ENCODE results near the gene CBFA2T2.

CBFA2T2 gene

GRCh38 chr20:33474097-33474873 is 15.6 kb upstream of the CBFA2T2 start:
- in situ Hi-C loops (cut with HindIII; ENCODE audit: low sequenced_read_pairs) = no loop called here
- H3K4me3 ChIP-seq (ENCODE audit: low read depth, low read length) = no peak overlapping the region
- no peak for TF ChIP-seq CTCF (IDR thresholded peaks at IDR 0.05; ENCODE audit: low read depth, low read length, missing control alignments)
- no peak for DNase-seq (ENCODE audit: low read depth)

- no peak overlapping the region for H3K4me3 ChIP-seq (ENCODE audit: low read depth, low read length)
- in situ Hi-C loops (cut with HindIII; ENCODE audit: low sequenced_read_pairs) = no loop called here
- no peak for DNase-seq (ENCODE audit: low read depth)
- TF ChIP-seq CTCF (IDR thresholded peaks at IDR 0.05; ENCODE audit: low read depth, low read length, missing control alignments) = no peak
These were observed 14.9 kb upstream of the CBFA2T2 start for GRCh38 chr20:33474963-33475362.

GRCh38 chr20:33475381-33476152 is 14.3 kb upstream of the CBFA2T2 start:
- no peak for DNase-seq (ENCODE audit: low read depth)
- H3K4me3 ChIP-seq (ENCODE audit: low read depth, low read length) = no peak overlapping the region
- TF ChIP-seq CTCF (IDR thresholded peaks at IDR 0.05; ENCODE audit: low read depth, low read length, missing control alignments) = no peak
- in situ Hi-C loops (cut with HindIII; ENCODE audit: low sequenced_read_pairs) = no loop called here

- TF ChIP-seq CTCF (IDR thresholded peaks at IDR 0.05; ENCODE audit: low read depth, low read length, missing control alignments) = no peak
- DNase-seq (ENCODE audit: low read depth) = no peak
- H3K4me3 ChIP-seq (ENCODE audit: low read depth, low read length) = no peak overlapping the region
- in situ Hi-C loops (cut with HindIII; ENCODE audit: low sequenced_read_pairs) = no loop called here
These were observed 12.3 kb upstream of the CBFA2T2 start for GRCh38 chr20:33477386-33478234.

GRCh38 chr20:33480048-33480447 is 9.8 kb upstream of the CBFA2T2 start:
- TF ChIP-seq CTCF (IDR thresholded peaks at IDR 0.05; ENCODE audit: low read depth, low read length, missing control alignments) = no peak
- in situ Hi-C loops (cut with HindIII; ENCODE audit: low sequenced_read_pairs) = no loop called here
- no peak for DNase-seq (ENCODE audit: low read depth)
- H3K4me3 ChIP-seq (ENCODE audit: low read depth, low read length) = no peak overlapping the region

- in situ Hi-C loops (cut with HindIII; ENCODE audit: low sequenced_read_pairs) = no loop called here
- no peak overlapping the region for H3K4me3 ChIP-seq (ENCODE audit: low read depth, low read length)
- no peak for TF ChIP-seq CTCF (IDR thresholded peaks at IDR 0.05; ENCODE audit: low read depth, low read length, missing control alignments)
- DNase-seq (ENCODE audit: low read depth) = no peak
These were observed 8.4 kb upstream of the CBFA2T2 start for GRCh38 chr20:33481431-33481941.
